Measurements from ENCODE around the gene CRAMP1. TPM values are rescaled to one million over a fixed set of nuclear protein-coding genes. Genes with fewer than 3 reads are reported as not detected.

The CRAMP1 gene
- total RNA-seq, 6 donors from 2014 or later, result 16.3 to 57.6 (median 20.6) TPM

GRCh38 chr16:1573301-1573700, 38.9 kb upstream of the CRAMP1 start:
- no peak for ATAC-seq (ENCODE audit: low FRiP score in 2 of 2)
- WGBS, 2 donors, result 73 to 91% methylated on average over 5 of the region's 5 CpGs

GRCh38 chr16:1575578-1575977, 36.6 kb upstream of the CRAMP1 start:
- Histone ChIP-seq H3K4me1 (no peaks in the 10 kb centered on the region), H3K4me3 (no peak overlapping the region), H3K27me3 (no peaks in the 10 kb centered on the region), H3K27ac (no peak overlapping the region), H3K9me3 (no peaks in the 10 kb centered on the region), H3K36me3 (peaks cover 0 to 33% (median 14%) of the 10 kb centered on the region in 4 donors)
- DNase-seq (no peak), ATAC-seq (ENCODE audit: low FRiP score in 2 of 2) (no peak)
- no peak for TF ChIP-seq POLR2A (IDR thresholded peaks at IDR 0.05)
- TF ChIP-seq EP300 (IDR thresholded peaks at IDR 0.05), result no peak
- no peak for TF ChIP-seq POLR2AphosphoS5 (IDR thresholded peaks at IDR 0.05)
- TF ChIP-seq CTCF (IDR thresholded peaks at IDR 0.05), result no peak

More at GRCh38 chr16:1573301-1573700, 38.9 kb upstream of the CRAMP1 start:
- Histone ChIP-seq H3K4me1 (no peaks in the 10 kb centered on the region), H3K27me3 (no peaks in the 10 kb centered on the region), H3K9me3 (no peaks in the 10 kb centered on the region), H3K4me3 (no peak overlapping the region), H3K27ac (no peak overlapping the region), H3K36me3 (peaks cover 0 to 21% (median 11%) of the 10 kb centered on the region in 4 donors)
- DNase-seq, result no peak
- TF ChIP-seq EP300 (IDR thresholded peaks at IDR 0.05) (no peak), POLR2A (IDR thresholded peaks at IDR 0.05) (no peak), POLR2AphosphoS5 (IDR thresholded peaks at IDR 0.05) (no peak), CTCF (IDR thresholded peaks at IDR 0.05) (no peak)

GRCh38 chr16:1579214-1579613, 32.9 kb upstream of the CRAMP1 start:
- no peaks in the 10 kb centered on the region for H3K27me3 ChIP-seq
- H3K27ac ChIP-seq, result no peak overlapping the region
- DNase-seq (no peak), ATAC-seq (ENCODE audit: low FRiP score in 2 of 2) (no peak)
- H3K4me1 ChIP-seq, result no peaks in the 10 kb centered on the region
- no peaks in the 10 kb centered on the region for H3K9me3 ChIP-seq
- 89 to 97% methylated on average over 3 to 5 of the region's 5 CpGs for WGBS, 2 donors
- no peak overlapping the region for H3K4me3 ChIP-seq
- TF ChIP-seq POLR2AphosphoS5 (IDR thresholded peaks at IDR 0.05) (no peak), POLR2A (IDR thresholded peaks at IDR 0.05) (no peak), CTCF (IDR thresholded peaks at IDR 0.05) (no peak), EP300 (IDR thresholded peaks at IDR 0.05) (no peak)
- H3K36me3 ChIP-seq, result peaks cover 0 to 47% (median 17%) of the 10 kb centered on the region in 4 donors

- H3K27me3 ChIP-seq, result no peaks in the 10 kb centered on the region
- peaks cover 6 to 53% (median 22%) of the 10 kb centered on the region in 4 donors for H3K36me3 ChIP-seq
- TF ChIP-seq POLR2A (IDR thresholded peaks at IDR 0.05), result no peak
- TF ChIP-seq CTCF (IDR thresholded peaks at IDR 0.05), result no peak
- no peak for TF ChIP-seq EP300 (IDR thresholded peaks at IDR 0.05)
- no peak for TF ChIP-seq POLR2AphosphoS5 (IDR thresholded peaks at IDR 0.05)
- H3K27ac ChIP-seq, result no peak overlapping the region
- no peak overlapping the region for H3K4me3 ChIP-seq
- H3K9me3 ChIP-seq, result no peaks in the 10 kb centered on the region
- ATAC-seq (ENCODE audit: low FRiP score in 2 of 2) (no peak), DNase-seq (no peak)
- 77 to 87% methylated on average over 12 of the region's 12 CpGs for WGBS, 2 donors
- H3K4me1 ChIP-seq, result no peaks in the 10 kb centered on the region
Measured at GRCh38 chr16:1580256-1580655, 31.9 kb upstream of the CRAMP1 start.

GRCh38 chr16:1580956-1581355, 31.2 kb upstream of the CRAMP1 start:
- DNase-seq, result no peak
- no peaks in the 10 kb centered on the region for H3K9me3 ChIP-seq
- no peak for ATAC-seq (ENCODE audit: low FRiP score in 2 of 2)
- TF ChIP-seq POLR2AphosphoS5 (IDR thresholded peaks at IDR 0.05) (no peak), POLR2A (IDR thresholded peaks at IDR 0.05) (no peak), EP300 (IDR thresholded peaks at IDR 0.05) (no peak), CTCF (IDR thresholded peaks at IDR 0.05) (no peak)
- peaks cover 6 to 55% (median 23%) of the 10 kb centered on the region in 4 donors for H3K36me3 ChIP-seq
- no peak overlapping the region for H3K4me3 ChIP-seq
- no peaks in the 10 kb centered on the region for H3K4me1 ChIP-seq
- H3K27ac ChIP-seq, result no peak overlapping the region
- WGBS, 2 donors, result 94 to 100% methylated on average over 6 of the region's 6 CpGs
- H3K27me3 ChIP-seq, result no peaks in the 10 kb centered on the region
